Osteocyte (in vitro differentiated cells): Measurements from ENCODE around the gene XRCC6. TPM values are rescaled to one million over a fixed set of nuclear protein-coding genes. Genes with fewer than 3 reads are reported as not detected.
A peak's percentile ranks its signal among the peaks of the same experiment; 100 is the strongest.
"Not testable (repeated sequence)": the region's sequence is repeated elsewhere in the genome, so short reads cannot be mapped to it uniquely, and the experiment has no call there.

Experiments used
- DNase-seq: peaks from one replicate; pipeline ENCODE4 v3.0.0; 2021; ENCODE audit warnings: mixed read lengths; ENCODE audit not compliant: unreplicated experiment; ENCODE audit errors: extremely low spot score
- H3K27ac Mint-ChIP-seq: one replicate; pipeline ENCODE4 v1.8.0; 2021; ENCODE audit warnings: mild to moderate bottlenecking, mixed read lengths; ENCODE audit not compliant: unreplicated experiment
- H3K27me3 Mint-ChIP-seq: one replicate; pipeline ENCODE4 v1.8.0; 2021; ENCODE audit warnings: mixed read lengths; ENCODE audit not compliant: unreplicated experiment
- H3K36me3 Mint-ChIP-seq: one replicate; pipeline ENCODE4 v1.8.0; 2021; ENCODE audit warnings: mixed read lengths; ENCODE audit not compliant: unreplicated experiment
- H3K4me1 Mint-ChIP-seq: one replicate; pipeline ENCODE4 v1.8.0; 2021; ENCODE audit warnings: mixed read lengths; ENCODE audit not compliant: unreplicated experiment
- H3K4me3 Mint-ChIP-seq: one replicate; pipeline ENCODE4 v1.8.0; 2021; ENCODE audit warnings: mild to moderate bottlenecking, moderate library complexity, mixed read lengths; ENCODE audit not compliant: unreplicated experiment
- H3K9me3 Mint-ChIP-seq: one replicate; pipeline ENCODE4 v1.8.0; 2021; ENCODE audit warnings: mixed read lengths; ENCODE audit not compliant: unreplicated experiment
- total RNA-seq: library from RNA; stranded (reverse); gene quantifications from 2 replicates; pipeline ENCODE4 v1.2.1, GENCODE V29; 2021
- TF ChIP-seq, protein P1 (sequence below): fragments of 200-600 bp; sonication (generic); IDR thresholded peaks from 2 replicates; pipeline ENCODE4 v1.5.0; 2021; ENCODE audit warnings: antibody characterized with exemption, mild to moderate bottlenecking, moderate library complexity

Gene XRCC6
- total RNA-seq, 1 donor from 2014 or later = 211 TPM

DNA sequence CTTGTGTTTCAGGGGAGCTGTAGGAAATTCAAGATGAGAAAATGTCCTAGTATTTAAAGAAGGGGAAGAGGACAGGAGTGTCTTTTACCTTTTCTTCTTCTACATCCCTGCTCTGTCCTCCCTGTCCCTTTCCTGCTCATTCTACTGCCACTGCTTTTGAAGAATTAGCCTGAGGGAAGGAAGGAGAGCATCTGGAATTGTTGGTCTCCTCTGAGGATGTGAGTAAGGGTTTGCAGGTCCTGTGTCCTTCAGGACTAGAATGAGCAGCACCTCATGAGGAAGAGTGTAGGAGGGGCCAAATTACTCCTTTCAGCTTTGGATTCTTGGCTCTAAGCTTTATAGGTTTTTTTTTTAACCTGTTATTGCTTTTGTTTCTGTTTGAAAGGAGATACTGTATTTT is 43.4 kb downstream of the XRCC6 start:
- Mint-ChIP-seq H3K4me1 (peaks cover 17% of the 10 kb centered on the region), H3K4me3 (no peak overlapping the region), H3K36me3 (peaks cover 26% of the 10 kb centered on the region), H3K9me3 (no peaks in the 10 kb centered on the region), H3K27me3 (no peaks in the 10 kb centered on the region), H3K27ac (no peak overlapping the region)
- DNase-seq = no peak
- TF ChIP-seq, protein P1, sequence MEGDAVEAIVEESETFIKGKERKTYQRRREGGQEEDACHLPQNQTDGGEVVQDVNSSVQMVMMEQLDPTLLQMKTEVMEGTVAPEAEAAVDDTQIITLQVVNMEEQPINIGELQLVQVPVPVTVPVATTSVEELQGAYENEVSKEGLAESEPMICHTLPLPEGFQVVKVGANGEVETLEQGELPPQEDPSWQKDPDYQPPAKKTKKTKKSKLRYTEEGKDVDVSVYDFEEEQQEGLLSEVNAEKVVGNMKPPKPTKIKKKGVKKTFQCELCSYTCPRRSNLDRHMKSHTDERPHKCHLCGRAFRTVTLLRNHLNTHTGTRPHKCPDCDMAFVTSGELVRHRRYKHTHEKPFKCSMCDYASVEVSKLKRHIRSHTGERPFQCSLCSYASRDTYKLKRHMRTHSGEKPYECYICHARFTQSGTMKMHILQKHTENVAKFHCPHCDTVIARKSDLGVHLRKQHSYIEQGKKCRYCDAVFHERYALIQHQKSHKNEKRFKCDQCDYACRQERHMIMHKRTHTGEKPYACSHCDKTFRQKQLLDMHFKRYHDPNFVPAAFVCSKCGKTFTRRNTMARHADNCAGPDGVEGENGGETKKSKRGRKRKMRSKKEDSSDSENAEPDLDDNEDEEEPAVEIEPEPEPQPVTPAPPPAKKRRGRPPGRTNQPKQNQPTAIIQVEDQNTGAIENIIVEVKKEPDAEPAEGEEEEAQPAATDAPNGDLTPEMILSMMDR = no peak

DNA sequence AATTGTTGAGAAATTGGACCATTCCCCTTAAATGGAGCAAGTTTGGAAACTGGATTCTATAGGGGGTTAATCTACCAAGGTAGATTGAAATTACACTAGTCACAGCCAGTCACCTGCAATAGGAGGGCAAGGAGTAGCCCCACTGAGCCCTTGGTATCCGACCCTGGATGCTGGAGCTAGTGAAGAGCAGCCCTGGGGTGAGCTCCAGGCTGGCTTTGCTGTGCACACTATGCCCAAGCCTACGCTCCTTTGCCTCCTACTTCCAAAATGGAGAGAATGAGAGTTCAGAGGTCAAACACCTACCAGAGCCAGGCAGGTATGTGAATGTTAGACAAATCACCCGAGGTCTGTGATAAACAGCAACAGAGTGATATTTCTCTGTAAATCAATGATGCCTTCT is 43.9 kb downstream of the XRCC6 start:
- no peak for DNase-seq
- Mint-ChIP-seq H3K9me3 (no peaks in the 10 kb centered on the region), H3K4me3 (no peak overlapping the region), H3K36me3 (peaks cover 24% of the 10 kb centered on the region), H3K27ac (no peak overlapping the region), H3K27me3 (no peaks in the 10 kb centered on the region), H3K4me1 (peaks cover 19% of the 10 kb centered on the region)
- TF ChIP-seq, protein P1 = no peak

DNA sequence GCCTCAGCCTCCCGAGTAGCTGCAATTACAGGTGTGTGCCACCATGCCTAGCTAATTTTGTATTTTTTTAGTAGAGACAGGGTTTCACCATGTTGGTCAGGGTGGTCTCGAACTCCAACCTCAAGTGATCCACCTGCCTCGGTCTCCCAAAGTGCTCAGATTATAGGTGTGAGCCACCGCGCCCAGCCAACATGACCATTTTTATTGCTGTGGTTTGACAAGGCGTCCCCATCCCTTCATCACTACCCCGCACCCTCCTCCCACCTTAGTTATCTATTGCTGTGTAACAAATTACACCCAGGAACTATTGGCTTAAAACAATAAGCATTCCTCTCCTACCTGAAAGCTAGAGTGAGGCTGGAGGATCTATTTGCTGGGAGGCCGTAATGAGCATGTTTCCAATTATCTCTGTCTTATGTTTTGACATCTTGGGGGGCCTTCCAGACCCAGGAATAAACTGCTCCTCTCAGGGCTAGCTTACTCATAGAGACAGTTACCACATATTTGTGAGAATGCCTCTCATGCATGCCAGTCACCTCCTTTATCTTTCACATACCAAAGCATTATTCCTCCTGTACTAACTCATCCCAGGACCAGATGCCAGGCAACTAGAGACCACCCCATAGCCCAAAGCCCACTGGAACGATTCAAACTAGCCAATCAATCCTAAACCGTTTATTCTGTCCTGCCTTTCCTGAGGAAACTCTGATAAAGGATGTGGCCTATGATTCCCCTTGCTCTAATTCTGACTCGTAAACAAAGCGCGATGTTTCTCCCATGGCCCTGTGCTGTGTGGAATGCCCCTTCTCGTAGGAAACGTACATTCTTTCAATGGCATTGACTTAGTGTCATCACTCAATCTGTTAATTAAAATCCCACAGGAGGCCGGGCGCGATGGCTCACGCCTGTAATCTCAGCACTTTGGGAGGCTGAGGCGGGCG is 48.1 kb downstream of the XRCC6 start:
- Mint-ChIP-seq H3K4me1 (peaks cover 22% of the 10 kb centered on the region), H3K9me3 (no peaks in the 10 kb centered on the region), H3K36me3 (peaks cover 8% of the 10 kb centered on the region), H3K27ac (peak overlapping the region; percentile 59), H3K4me3 (no peak overlapping the region), H3K27me3 (no peaks in the 10 kb centered on the region)
- no peak for DNase-seq
- TF ChIP-seq, protein P1 = no peak

DNA sequence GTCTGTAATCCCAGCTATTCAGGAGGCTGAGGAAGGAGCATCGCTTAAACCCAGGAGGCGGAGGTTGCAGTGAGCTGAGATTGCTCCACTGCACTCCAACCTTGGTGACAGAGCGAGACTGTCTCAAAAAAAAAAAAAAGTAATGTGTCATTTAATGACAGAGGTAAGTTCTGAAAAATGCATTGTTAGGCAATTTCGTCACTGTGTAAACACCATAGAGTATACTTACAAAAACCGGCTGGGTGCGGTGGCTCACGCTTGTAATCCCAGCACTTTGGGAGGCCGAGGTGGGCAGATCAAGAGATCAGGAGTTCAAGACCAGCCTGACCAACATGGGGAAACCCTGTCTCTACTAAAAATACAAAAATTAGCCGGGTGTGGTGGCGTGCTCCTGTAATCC is 51.0 kb downstream of the XRCC6 start:
- not testable (repeated sequence) for H3K9me3 Mint-ChIP-seq, DNase-seq, H3K27me3 Mint-ChIP-seq, H3K4me3 Mint-ChIP-seq, H3K27ac Mint-ChIP-seq
- Mint-ChIP-seq H3K4me1 (peaks cover 17% of the 10 kb centered on the region), H3K36me3 (peaks cover 18% of the 10 kb centered on the region)

DNA sequence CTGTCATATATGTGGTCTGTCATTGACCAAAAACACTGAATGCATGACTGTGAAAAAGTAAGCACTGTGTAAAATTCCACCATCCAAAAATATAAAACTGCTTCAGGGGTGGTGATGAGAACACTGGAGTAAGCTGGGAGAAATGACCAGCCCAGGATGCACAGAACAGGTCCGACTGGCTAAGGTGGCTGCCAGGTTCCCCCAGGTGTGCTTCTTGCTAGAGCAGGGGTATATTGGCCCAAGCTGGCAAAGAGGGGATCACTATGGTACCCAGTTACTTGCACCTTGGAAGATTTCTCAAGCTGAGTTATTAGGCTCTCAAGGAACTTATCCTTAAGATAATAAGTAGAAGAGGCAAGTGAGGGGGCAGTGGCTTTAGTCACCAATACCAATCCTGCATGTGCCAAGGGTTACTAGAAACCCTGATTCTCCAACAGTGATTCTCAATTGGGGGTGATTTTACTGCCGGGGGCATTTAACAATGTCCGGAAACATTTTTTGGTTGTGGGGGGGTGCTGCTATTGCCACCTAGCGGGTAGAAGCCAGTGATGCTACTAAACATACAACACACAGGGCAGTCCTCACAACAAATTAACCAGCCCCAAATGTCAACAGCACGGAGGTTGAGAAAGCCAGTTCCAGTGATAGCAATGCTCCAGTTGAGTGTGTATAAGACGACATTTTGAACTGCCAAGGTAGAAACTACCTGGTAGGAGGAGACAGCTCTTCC is 51.9 kb downstream of the XRCC6 start:
- Mint-ChIP-seq H3K27me3 (no peaks in the 10 kb centered on the region), H3K4me1 (peaks cover 10% of the 10 kb centered on the region), H3K9me3 (no peaks in the 10 kb centered on the region), H3K4me3 (no peak overlapping the region), H3K27ac (no peak overlapping the region), H3K36me3 (peaks cover 21% of the 10 kb centered on the region)
- DNase-seq = no peak
- TF ChIP-seq, protein P1 = peak; percentile 17
